PC-9 (cell line): ENCODE data around the gene FILIP1. TPM values are rescaled to one million over a fixed set of nuclear protein-coding genes. Genes with fewer than 3 reads are reported as not detected.

Experiments
- BruUV-seq: library from RNA; stranded (reverse); fragments of 400-500 nt; replicated peaks from 2 replicates; lab custom pipeline; 2021; lab: Mats Ljungman, UMichigan
- CTCF ChIA-PET: fragments of 300-600 bp; sonication (Branson Sonifier 250); formaldehyde crosslinking; loops from one replicate; lab custom pipeline; 2022; ENCODE audit warnings: antibody characterized with exemption; lab: Charles Lee
- POLR2A ChIA-PET: fragments of 300-600 bp; sonication (Branson Sonifier 250); formaldehyde crosslinking; loops from one replicate; lab custom pipeline; 2022; ENCODE audit warnings: antibody characterized with exemption; ENCODE audit not compliant: unreplicated experiment; lab: Charles Lee
- DNase-seq, 2 experiments: peaks; one replicate each; pipeline versions ENCODE4 v3.0.0 to v3.0.0-alpha.2; 2015 to 2022; ENCODE audit warnings: mixed read lengths in 1 of 2
- H2AFZ ChIP-seq: fragments of 200-600 bp; sonication (generic); 2 replicates; pipeline ENCODE4 v1.8.1; 2017; ENCODE audit warnings: antibody characterized with exemption
- H3F3A ChIP-seq: fragments of 200-600 bp; sonication (generic); 2 replicates; pipeline ENCODE4 v1.8.1; 2017; ENCODE audit warnings: antibody characterized with exemption, mild to moderate bottlenecking, low read depth; ENCODE audit not compliant: insufficient read depth
- H3K27ac ChIP-seq: fragments of 200-600 bp; sonication (generic); 2 replicates; pipeline ENCODE4 v1.6.1; 2016; ENCODE audit warnings: mixed run types
- H3K27me3 ChIP-seq: fragments of 200-600 bp; sonication (generic); 2 replicates; pipeline ENCODE4 v1.6.1; 2016; ENCODE audit warnings: low read depth, mixed run types; ENCODE audit not compliant: insufficient read depth
- H3K36me3 ChIP-seq: fragments of 200-600 bp; sonication (generic); 2 replicates; pipeline ENCODE4 v1.6.1; 2016; ENCODE audit warnings: low read depth, mixed run types
- H3K4me1 ChIP-seq: fragments of 200-600 bp; sonication (generic); replicated peaks from 2 replicates; pipeline ENCODE4 v1.6.1; 2016; ENCODE audit warnings: mixed run types; ENCODE audit not compliant: insufficient read depth
- H3K4me2 ChIP-seq: fragments of 200-600 bp; sonication (generic); 2 replicates; pipeline ENCODE4 v1.6.1; 2017; ENCODE audit warnings: mixed run types
- H3K4me3 ChIP-seq: fragments of 200-600 bp; sonication (generic); 2 replicates; pipeline ENCODE4 v1.6.1; 2016; ENCODE audit warnings: mixed run types
- H3K79me2 ChIP-seq: fragments of 200-600 bp; sonication (generic); 2 replicates; pipeline ENCODE4 v1.6.1; 2017; ENCODE audit warnings: low read depth, mixed run types
- H3K9me2 ChIP-seq: fragments of 200-600 bp; sonication (generic); 2 replicates; pipeline ENCODE4 v1.8.1; 2017; ENCODE audit warnings: mild to moderate bottlenecking; ENCODE audit not compliant: insufficient read depth
- H3K9me3 ChIP-seq: fragments of 200-600 bp; sonication (generic); 2 replicates; pipeline ENCODE4 v1.8.1; 2016; ENCODE audit warnings: low read depth; ENCODE audit not compliant: insufficient read depth
- H4K20me1 ChIP-seq: fragments of 200-600 bp; sonication (generic); 2 replicates; pipeline ENCODE4 v1.8.1; 2017; ENCODE audit not compliant: insufficient read depth
- EZH2 ChIP-seq: fragments of 200-600 bp; sonication (generic); IDR thresholded peaks from 2 replicates; pipeline ENCODE4 v1.8.0; 2017; ENCODE audit warnings: antibody characterized with exemption, low read depth
- intact Hi-C: fragments of 100-400 bp; cut with micrococcal nuclease; formaldehyde crosslinking; loops from one replicate; pipeline ENCODE4 v1.10.0; 2022; ENCODE audit not compliant: unreplicated experiment
- total RNA-seq: library from RNA; stranded (reverse); gene quantifications from 2 replicates; pipeline ENCODE4 v1.2.3, GENCODE V29; 2021
- TF ChIP-seq, protein P1 (sequence below): fragments of 200-600 bp; sonication (generic); conservative IDR thresholded peaks from 2 replicates; pipeline ENCODE4 v1.6.1; 2017; ENCODE audit warnings: mixed run types, antibody characterized with exemption, mild to moderate bottlenecking, moderate library complexity

The FILIP1 gene
- total RNA-seq, 1 experiment from 2014 or later: 0.15 TPM

DNA sequence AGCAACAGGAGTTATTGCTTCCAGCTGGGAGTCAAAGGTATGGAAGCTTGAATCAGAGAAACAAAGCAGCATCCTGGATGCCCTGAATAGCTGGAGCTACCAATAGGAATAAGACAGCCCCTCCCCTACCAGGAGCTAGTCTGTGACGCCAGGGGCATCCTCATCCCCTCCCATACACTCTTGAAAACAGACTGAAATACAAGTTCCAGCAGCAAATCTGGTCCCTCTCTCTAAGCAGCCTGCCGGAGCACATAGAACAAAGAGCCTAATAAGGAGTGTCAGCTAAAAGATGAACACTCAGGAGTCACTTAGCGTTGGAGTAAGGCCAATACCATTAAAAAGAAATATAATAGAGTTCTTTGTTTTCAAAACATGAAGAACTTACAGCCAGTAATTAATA is 25.6 kb downstream of the FILIP1 start:
- H3K27ac ChIP-seq: no peak overlapping the region

DNA sequence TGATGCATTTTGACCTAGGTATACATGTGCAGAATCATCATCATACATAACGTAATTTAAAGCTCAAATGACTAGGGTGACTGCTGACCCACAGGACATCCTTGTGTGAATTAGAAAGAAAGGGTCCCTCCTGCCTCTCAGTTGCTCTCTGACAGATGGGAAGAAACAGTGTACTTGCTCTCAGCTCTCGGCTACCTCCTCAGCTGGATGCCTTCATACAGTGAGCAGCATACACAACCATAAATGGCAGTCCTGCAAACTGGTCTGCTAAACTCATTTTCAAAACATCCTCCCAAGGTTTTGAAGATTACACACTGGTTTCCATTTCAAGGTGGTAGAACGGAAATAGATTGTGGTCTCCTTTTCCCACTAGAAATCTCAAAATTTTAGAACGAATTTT is 26.3 kb downstream of the FILIP1 start:
- no peak for DNase-seq
- H3F3A ChIP-seq: no peaks in the 10 kb centered on the region
- no peak for TF ChIP-seq EZH2
- TF ChIP-seq, protein P1, sequence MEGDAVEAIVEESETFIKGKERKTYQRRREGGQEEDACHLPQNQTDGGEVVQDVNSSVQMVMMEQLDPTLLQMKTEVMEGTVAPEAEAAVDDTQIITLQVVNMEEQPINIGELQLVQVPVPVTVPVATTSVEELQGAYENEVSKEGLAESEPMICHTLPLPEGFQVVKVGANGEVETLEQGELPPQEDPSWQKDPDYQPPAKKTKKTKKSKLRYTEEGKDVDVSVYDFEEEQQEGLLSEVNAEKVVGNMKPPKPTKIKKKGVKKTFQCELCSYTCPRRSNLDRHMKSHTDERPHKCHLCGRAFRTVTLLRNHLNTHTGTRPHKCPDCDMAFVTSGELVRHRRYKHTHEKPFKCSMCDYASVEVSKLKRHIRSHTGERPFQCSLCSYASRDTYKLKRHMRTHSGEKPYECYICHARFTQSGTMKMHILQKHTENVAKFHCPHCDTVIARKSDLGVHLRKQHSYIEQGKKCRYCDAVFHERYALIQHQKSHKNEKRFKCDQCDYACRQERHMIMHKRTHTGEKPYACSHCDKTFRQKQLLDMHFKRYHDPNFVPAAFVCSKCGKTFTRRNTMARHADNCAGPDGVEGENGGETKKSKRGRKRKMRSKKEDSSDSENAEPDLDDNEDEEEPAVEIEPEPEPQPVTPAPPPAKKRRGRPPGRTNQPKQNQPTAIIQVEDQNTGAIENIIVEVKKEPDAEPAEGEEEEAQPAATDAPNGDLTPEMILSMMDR: no peak
- no peaks in the 10 kb centered on the region for H3K79me2 ChIP-seq
- no peaks in the 10 kb centered on the region for H4K20me1 ChIP-seq
- intact Hi-C loops: no loop called here
- no peaks in the 10 kb centered on the region for H3K9me2 ChIP-seq
- BruUV-seq: no TSS peak
- ChIA-PET POLR2A (no interaction called here), CTCF (no interaction called here)
- no peak overlapping the region for H2AFZ ChIP-seq
- H3K4me3 ChIP-seq: no peak overlapping the region
- no peaks in the 10 kb centered on the region for H3K4me1 ChIP-seq
- H3K27me3 ChIP-seq: no peaks in the 10 kb centered on the region
- no peak overlapping the region for H3K4me2 ChIP-seq
- no peak overlapping the region for H3K27ac ChIP-seq
- no peaks in the 10 kb centered on the region for H3K9me3 ChIP-seq
- H3K36me3 ChIP-seq: no peaks in the 10 kb centered on the region

More for the DNA sequence above, 25.6 kb downstream of the FILIP1 start:
- intact Hi-C loops: no loop called here
- Histone ChIP-seq H3K4me2 (no peak overlapping the region), H3K4me3 (no peak overlapping the region), H3K9me2 (no peaks in the 10 kb centered on the region), H3K9me3 (no peaks in the 10 kb centered on the region), H3K27me3 (no peaks in the 10 kb centered on the region), H3K4me1 (no peaks in the 10 kb centered on the region), H2AFZ (no peak overlapping the region), H4K20me1 (no peaks in the 10 kb centered on the region), H3F3A (no peaks in the 10 kb centered on the region), H3K79me2 (no peaks in the 10 kb centered on the region), H3K36me3 (no peaks in the 10 kb centered on the region)
- no peak for TF ChIP-seq EZH2
- TF ChIP-seq, protein P1: no peak
- ChIA-PET CTCF (no interaction called here), POLR2A (no interaction called here)
- no TSS peak for BruUV-seq
- no peak for DNase-seq

DNA sequence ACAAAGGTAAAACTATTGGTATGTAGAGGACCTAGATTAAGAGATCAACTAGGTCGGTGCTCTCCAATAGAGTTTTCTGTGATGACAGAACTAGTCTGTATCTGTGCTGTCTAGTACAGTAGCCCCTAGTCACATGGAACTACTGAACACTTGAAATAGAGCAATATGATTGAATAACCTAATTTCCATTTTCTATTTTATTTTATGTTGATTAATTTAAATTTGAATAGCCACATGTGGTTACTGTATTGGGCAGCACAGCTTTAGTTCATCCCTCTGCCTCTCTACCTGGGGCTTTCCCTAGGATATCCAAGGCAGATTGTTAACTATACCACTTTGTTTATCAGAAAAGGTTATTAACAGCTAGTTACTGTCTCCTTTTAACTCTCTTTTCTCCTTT is 27.0 kb downstream of the FILIP1 start:
- Histone ChIP-seq H3K36me3 (no peaks in the 10 kb centered on the region), H3K4me3 (no peak overlapping the region), H3K4me2 (no peak overlapping the region), H3K4me1 (no peaks in the 10 kb centered on the region), H3K27ac (no peak overlapping the region), H3K27me3 (no peaks in the 10 kb centered on the region), H3K9me3 (no peaks in the 10 kb centered on the region), H3K79me2 (no peaks in the 10 kb centered on the region), H3K9me2 (no peaks in the 10 kb centered on the region), H2AFZ (no peak overlapping the region), H3F3A (no peaks in the 10 kb centered on the region), H4K20me1 (no peaks in the 10 kb centered on the region)
- no TSS peak for BruUV-seq
- TF ChIP-seq, protein P1: no peak
- no peak for TF ChIP-seq EZH2
- CTCF ChIA-PET: no interaction called here
- intact Hi-C loops: no loop called here
- DNase-seq: no peak
- POLR2A ChIA-PET: no interaction called here
